H1 (cell line): ENCODE results near the gene ZFYVE19. TPM values are rescaled to one million over a fixed set of nuclear protein-coding genes. Genes with fewer than 3 reads are reported as not detected.

Source experiments
- CTCF ChIA-PET: fragments of 300-600 bp; sonication (Branson Sonifier 250); formaldehyde crosslinking; loops from one replicate; lab custom pipeline; 2021; ENCODE audit not compliant: partially characterized antibody; lab: Charles Lee
- POLR2A ChIA-PET: fragments of 300-600 bp; sonication (Branson Sonifier 250); formaldehyde crosslinking; loops from one replicate; lab custom pipeline; 2021; ENCODE audit warnings: inconsistent platforms; ENCODE audit not compliant: partially characterized antibody; lab: Charles Lee
- DNase-seq, 2 experiments: peaks; one replicate each; pipeline versions ENCODE4 v3.0.0 to v3.0.0-alpha.2; 2010 to 2022; ENCODE audit warnings: low spot score in 2 of 2, low read depth in 1 of 2, mixed read lengths in 1 of 2
- FAIRE-seq: peaks from 2 replicates; lab custom pipeline; 2011; peaks lifted over from hg19 to GRCh38; lab: Jason Lieb, UNC
- H2AFZ ChIP-seq: 2 replicates; pipeline ENCODE4 v1.8.1; 2012; ENCODE audit warnings: low read length, inconsistent platforms
- H2AK5ac ChIP-seq: 2 replicates; pipeline ENCODE4 v1.6.1; 2013; ENCODE audit warnings: low read depth, low read length
- H2BK120ac ChIP-seq: replicated peaks from 2 replicates; pipeline ENCODE3; 2013; ENCODE audit warnings: low read depth, low read length, inconsistent platforms
- H2BK12ac ChIP-seq: 2 replicates; pipeline ENCODE4 v1.6.1; 2013; ENCODE audit warnings: low read depth, low read length
- H2BK15ac ChIP-seq: 2 replicates; pipeline ENCODE4 v1.6.1; 2013; ENCODE audit warnings: low read length
- H2BK20ac ChIP-seq: 2 replicates; pipeline ENCODE4 v1.6.1; 2013; ENCODE audit warnings: low read length
- H2BK5ac ChIP-seq: 2 replicates; pipeline ENCODE4 v1.6.1; 2013; ENCODE audit warnings: low read depth, low read length
- H3K14ac ChIP-seq: 2 replicates; pipeline ENCODE4 v1.6.1; 2013; ENCODE audit warnings: inconsistent platforms; ENCODE audit not compliant: insufficient read length
- H3K18ac ChIP-seq: 2 replicates; pipeline ENCODE4 v1.6.1; 2013; ENCODE audit warnings: low read length; ENCODE audit errors: extremely low read depth
- H3K23ac ChIP-seq: 2 replicates; pipeline ENCODE4 v1.6.1; 2013; ENCODE audit warnings: inconsistent platforms; ENCODE audit not compliant: insufficient read length
- H3K23me2 ChIP-seq: 2 replicates; pipeline ENCODE4 v1.6.1; 2013; ENCODE audit warnings: low read depth, low read length
- H3K27ac ChIP-seq: 2 replicates; pipeline ENCODE4 v1.6.1; 2011; ENCODE audit warnings: low read depth, low read length, inconsistent platforms
- H3K27me3 ChIP-seq, 4 experiments: replicated peaks in 1 of 4; 1 replicate in 1 of 4; 2 replicates in 3 of 4; pipeline versions ENCODE4 v1.6.1 to v1.8.1; 2011 to 2013; ENCODE audit warnings: low read length in 3 of 4, mild to moderate bottlenecking in 3 of 4, inconsistent platforms in 2 of 4, mixed read lengths in 2 of 4, moderate library complexity in 1 of 4; ENCODE audit not compliant: control insufficient read depth in 3 of 4, insufficient read depth in 3 of 4; ENCODE audit errors: extremely low read depth in 1 of 4
- H3K36me3 ChIP-seq, 4 experiments: 2 replicates each; pipeline versions ENCODE4 v1.6.1 to v1.8.1; 2011 to 2013; ENCODE audit warnings: mild to moderate bottlenecking in 4 of 4, low read length in 3 of 4, moderate library complexity in 2 of 4, control low read depth in 1 of 4, inconsistent platforms in 1 of 4; ENCODE audit not compliant: insufficient read depth in 4 of 4, control insufficient read depth in 2 of 4
- H3K4ac ChIP-seq: replicated peaks from 2 replicates; pipeline ENCODE3; 2013; ENCODE audit warnings: low read length, low read depth, mixed read lengths, inconsistent platforms; ENCODE audit not compliant: insufficient read length
- H3K4me1 ChIP-seq, 4 experiments: replicated peaks in 1 of 4; 1 replicate in 1 of 4; 2 replicates in 3 of 4; pipeline versions ENCODE4 v1.6.1 to v1.8.1; 2011 to 2013; ENCODE audit warnings: low read length in 3 of 4, inconsistent platforms in 2 of 4, mixed read lengths in 1 of 4; ENCODE audit not compliant: insufficient read depth in 4 of 4, control insufficient read depth in 3 of 4
- H3K4me2 ChIP-seq, 2 experiments: 2 replicates each; pipeline versions ENCODE4 v1.6.1 to v1.8.1; 2011 to 2013; ENCODE audit warnings: low read depth in 2 of 2, low read length in 2 of 2, control low read depth in 1 of 2, inconsistent platforms in 1 of 2, mild to moderate bottlenecking in 1 of 2; ENCODE audit not compliant: insufficient read depth in 1 of 2
- H3K4me3 ChIP-seq, 4 experiments: fragments of 200-600, 300-600 bp in 1 of 4; sonication (generic), shearing (Covaris generic), sonication (Bioruptor Twin) in 1 of 4; 2 replicates each; pipeline versions ENCODE4 v1.5.1 to v1.8.1; 2011 to 2016; ENCODE audit warnings: low read length in 4 of 4, low read depth in 3 of 4, control low read depth in 2 of 4, inconsistent platforms in 2 of 4, mild to moderate bottlenecking in 2 of 4, mixed read lengths in 1 of 4, moderate library complexity in 1 of 4; ENCODE audit not compliant: insufficient read depth in 2 of 4; ENCODE audit errors: extremely low read depth in 1 of 4
- H3K56ac ChIP-seq: replicated peaks from 2 replicates; pipeline ENCODE3; 2013; ENCODE audit warnings: low read depth, mild to moderate bottlenecking, mixed read lengths, low read length, inconsistent platforms; ENCODE audit not compliant: insufficient read length
- H3K79me1 ChIP-seq: 2 replicates; pipeline ENCODE4 v1.6.1; 2013; ENCODE audit warnings: low read depth, low read length, control low read depth
- H3K79me2 ChIP-seq, 2 experiments: 2 replicates each; pipeline versions ENCODE4 v1.6.1 to v1.8.1; 2012 to 2013; ENCODE audit warnings: low read length in 2 of 2, mild to moderate bottlenecking in 2 of 2, inconsistent platforms in 1 of 2; ENCODE audit not compliant: insufficient read depth in 2 of 2, control insufficient read depth in 1 of 2
- H3K9ac ChIP-seq, 4 experiments: replicated peaks in 1 of 4; 1 replicate in 1 of 4; 2 replicates in 3 of 4; pipeline versions ENCODE4 v1.6.1 to v1.8.1; 2011 to 2013; ENCODE audit warnings: low read depth in 3 of 4, low read length in 3 of 4, control low read depth in 2 of 4, mild to moderate bottlenecking in 2 of 4, moderate library complexity in 2 of 4, inconsistent platforms in 1 of 4; ENCODE audit errors: extremely low read depth in 1 of 4
- H3K9me3 ChIP-seq, 2 experiments: 2 replicates each; pipeline versions ENCODE4 v1.6.1 to v1.8.1; 2012 to 2013; ENCODE audit warnings: mild to moderate bottlenecking in 2 of 2, moderate library complexity in 2 of 2, control low read depth in 1 of 2, inconsistent platforms in 1 of 2, low read depth in 1 of 2, low read length in 1 of 2, mixed read lengths in 1 of 2; ENCODE audit not compliant: insufficient read depth in 2 of 2
- H4K20me1 ChIP-seq, 2 experiments: replicated peaks in 1 of 2; 2 replicates each; pipeline versions ENCODE3 to v1.8.1; 2011 to 2013; ENCODE audit warnings: inconsistent platforms in 2 of 2, low read length in 2 of 2, mild to moderate bottlenecking in 1 of 2; ENCODE audit not compliant: insufficient read depth in 2 of 2, control insufficient read depth in 1 of 2
- H4K5ac ChIP-seq: 2 replicates; pipeline ENCODE4 v1.6.1; 2013; ENCODE audit warnings: low read length, low read depth, mixed read lengths, inconsistent platforms; ENCODE audit not compliant: insufficient read length
- H4K8ac ChIP-seq: 2 replicates; pipeline ENCODE4 v1.8.0; 2013; ENCODE audit warnings: mild to moderate bottlenecking, moderate library complexity, low read length, inconsistent platforms; ENCODE audit not compliant: insufficient read depth; ENCODE audit errors: extremely low read depth
- H4K91ac ChIP-seq: replicated peaks from 2 replicates; pipeline ENCODE3; 2013; ENCODE audit warnings: low read length, mixed read lengths, inconsistent platforms; ENCODE audit not compliant: insufficient read length
- ATF3 ChIP-seq: IDR thresholded peaks from 2 replicates; pipeline ENCODE4 v1.6.1; 2011; ENCODE audit warnings: low read depth, mild to moderate bottlenecking, low read length; ENCODE audit not compliant: insufficient read depth
- CREB1 ChIP-seq: IDR thresholded peaks from 2 replicates; pipeline ENCODE4 v1.6.1; 2012; ENCODE audit warnings: inconsistent platforms
- CTBP2 ChIP-seq: IDR thresholded peaks from 2 replicates; pipeline ENCODE4 v1.7.0; 2011; ENCODE audit warnings: borderline replicate concordance, mild to moderate bottlenecking, moderate library complexity, mixed read lengths, low read length; ENCODE audit not compliant: insufficient read depth, insufficient read length
- EZH2 ChIP-seq: fragments of 200-600 bp; sonication (generic); IDR thresholded peaks from 2 replicates; pipeline ENCODE4 v1.7.1; 2012; ENCODE audit warnings: low read depth, mild to moderate bottlenecking, moderate library complexity, low read length, inconsistent platforms; ENCODE audit not compliant: severe bottlenecking
- GABPA ChIP-seq: IDR thresholded peaks from 2 replicates; pipeline ENCODE4 v1.6.1; 2011; ENCODE audit warnings: mild to moderate bottlenecking, low read length, moderate library complexity, borderline replicate concordance; ENCODE audit not compliant: insufficient read depth
- HDAC6 ChIP-seq: IDR thresholded peaks from one replicate; pipeline ENCODE4 v1.7.1; 2012; ENCODE audit warnings: low read depth, mild to moderate bottlenecking, inconsistent platforms, low read length, moderate library complexity
- PHF8 ChIP-seq: fragments of 200-600 bp; sonication (generic); conservative IDR thresholded peaks from 2 replicates; pipeline ENCODE4 v1.7.1; 2012; ENCODE audit warnings: low read depth, mild to moderate bottlenecking, inconsistent platforms, low read length, moderate library complexity
- ZNF274 ChIP-seq: IDR thresholded peaks from 2 replicates; pipeline ENCODE4 v1.7.0; 2012; ENCODE audit warnings: low read length, borderline replicate concordance; ENCODE audit errors: extremely low read depth
- polyA plus RNA-seq, 7 experiments: library from polyadenylated mRNA; depleted of rRNA in 3 of 7; stranded (reverse) in 5 of 7; unstranded in 2 of 7; fragments of >200 nt in 5 of 7; fragments of 200-250 nt in 2 of 7; gene quantifications; 1 replicate in 5 of 7; 2 replicates in 1 of 7; 4 replicates in 1 of 7; pipeline versions ENCODE4 v1.2.1 to v1.2.3, GENCODE V29; 2011 to 2013; ENCODE audit warnings: missing spikeins in 2 of 7, mixed read lengths in 2 of 7
- total RNA-seq: library from RNA; stranded (reverse); fragmentation: NEBNext Ultra II Directional; extraction: Animal tissue kit (Norgen Biotek cat#: 25700); gene quantifications from 2 replicates; pipeline ENCODE4 v1.2.1, GENCODE V29; 2021

ZFYVE19 gene
- total and polyA plus RNA-seq, 2 of the 8 experiments (the other 6 are each of a cell fraction or from before 2014, with no cell fraction given): 11.2 to 21.8 TPM

- Histone ChIP-seq H3K18ac (no peak overlapping the region), H2BK20ac (no peak overlapping the region), H3K4ac (no peak overlapping the region), H3K36me3 (no peaks in the 10 kb centered on the region), H3K23ac (no peak overlapping the region), H3K9me3 (no peaks in the 10 kb centered on the region), H2BK120ac (no peak overlapping the region), H3K4me1 (no peaks in the 10 kb centered on the region), H3K23me2 (no peaks in the 10 kb centered on the region), H3K4me2 (no peak overlapping the region), H3K27ac (no peak overlapping the region), H4K91ac (no peak overlapping the region), H4K5ac (no peak overlapping the region), H4K8ac (no peak overlapping the region), H3K56ac (no peak overlapping the region), H3K27me3 (no peaks in the 10 kb centered on the region), H2BK5ac (no peak overlapping the region), H2AFZ (no peak overlapping the region), H3K4me3 (no peak overlapping the region), H3K79me2 (no peaks in the 10 kb centered on the region), H3K79me1 (no peaks in the 10 kb centered on the region), H2AK5ac (no peak overlapping the region), H4K20me1 (no peaks in the 10 kb centered on the region), H2BK15ac (no peak overlapping the region), H3K14ac (no peak overlapping the region), H2BK12ac (no peak overlapping the region), H3K9ac (no peak overlapping the region)
- ChIA-PET POLR2A (interaction anchor here (0.7 to 1.4 kb wide), 3 partner anchors 10 to 142 kb away, joined by 3 to 6 read pairs (median 3); partner anchors contain the start of gene SPINT1), CTCF (interaction anchor here (0.6 to 2.6 kb wide), 5 partner anchors 11 to 478 kb away, joined by 3 to 8 read pairs (median 3); partner anchors contain the start of gene SPINT1)
- TF ChIP-seq ZNF274 (no peak), PHF8 (no peak), ATF3 (no peak), CREB1 (no peak), HDAC6 (no peak), EZH2 (no peak), CTBP2 (no peak), GABPA (no peak)
- FAIRE-seq (no peak), DNase-seq (no peak)
Measured at GRCh38 chr15:40832903-40833302, 26.0 kb downstream of the ZFYVE19 start.
